ENCODE results near the gene CD1C. TPM values are rescaled to one million over a fixed set of nuclear protein-coding genes. Genes with fewer than 3 reads are reported as not detected.
"Not testable (repeated sequence)": the region's sequence is repeated elsewhere in the genome, so short reads cannot be mapped to it uniquely, and the experiment has no call there.

The CD1C gene
- total and polyA plus RNA-seq, 7 experiments from 2014 or later: 0.24 to 12.1 (median 1.2) TPM; not detected in 3

DNA sequence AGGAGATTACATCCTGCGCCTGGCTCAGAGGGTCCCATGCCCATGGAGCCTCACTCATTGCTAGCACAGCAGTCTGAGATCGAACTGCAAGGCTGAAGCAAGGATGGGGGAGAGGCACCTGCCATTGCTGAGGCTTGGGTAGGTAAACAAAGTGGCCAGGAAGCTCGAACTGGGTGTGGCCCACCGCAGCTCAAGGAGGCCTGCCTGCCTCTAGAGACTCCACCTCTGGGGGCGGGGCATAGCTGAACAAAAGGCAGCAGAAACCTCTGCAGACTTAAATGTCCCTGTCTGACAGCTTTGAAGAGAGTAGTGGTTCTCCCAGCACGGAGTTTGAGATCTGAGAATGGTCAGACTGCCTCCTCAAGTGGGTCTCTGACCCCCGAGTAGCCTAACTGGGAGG lies 46.7 kb downstream of the CD1C start:
- DNase-seq: peak in 4 of 9 donors; percentile 7 to 45 (median 24)
- peaks cover 0 to 18% (median 14%) of the 10 kb centered on the region in 7 donors for H3K4me1 Mint-ChIP-seq
- POLR2A ChIA-PET; CTCF ChIA-PET; intact Hi-C loops (cut with micrococcal nuclease); H3K4me3 ChIP-seq (ENCODE audit: low read length); H3K9me3 ChIP-seq (ENCODE audit: control insufficient read depth in 2 of 3, low read length in 3 of 3); H3K27ac ChIP-seq (ENCODE audit: low read depth, low read length); ATAC-seq; H3K27ac Mint-ChIP-seq; H3K4me3 Mint-ChIP-seq; H3K27me3 ChIP-seq (ENCODE audit: control insufficient read depth in 2 of 2, insufficient read depth in 2 of 2, low read length in 2 of 2); H3K36me3 ChIP-seq (ENCODE audit: control insufficient read depth in 2 of 3, insufficient read depth in 3 of 3, low read length in 3 of 3); H3K4me1 ChIP-seq (ENCODE audit: control insufficient read depth in 2 of 2, insufficient read depth in 2 of 2, low read length in 2 of 2); H3K36me3 Mint-ChIP-seq: not testable (repeated sequence)
- peaks cover 0 to 26% (median 9%) of the 10 kb centered on the region in 11 donors for H3K9me3 Mint-ChIP-seq
- H3K27me3 Mint-ChIP-seq: peaks cover 0 to 22% (median 12%) of the 10 kb centered on the region in 5 donors

Other genes starting within 250 kb of the CD1C start
- gene CD1D, start 109.0 kb upstream of the CD1C start, total RNA-seq: 10 to 100 TPM in 1 of 5 experiments, 1 to 10 TPM in 1, under 1 TPM in 1, not detected in 2; 0.16 to 13.2 (median 1.7) TPM
- gene CD1D, start 109.0 kb upstream of the CD1C start, polyA plus RNA-seq: under 1 TPM in 1 of 2 donors, not detected in 1; 0.09 TPM
- gene CD1A, start 35.5 kb upstream of the CD1C start, total RNA-seq: under 1 TPM in 2 of 5 experiments, not detected in 3; 0.17 to 0.83 TPM
- gene CD1A, start 35.5 kb upstream of the CD1C start, polyA plus RNA-seq: not detected
- under 1 TPM in 1 of 5 experiments, not detected in 4; 0.27 TPM for gene CD1B, start 41.6 kb downstream of the CD1C start, total RNA-seq
- not detected for gene CD1B, start 41.6 kb downstream of the CD1C start, polyA plus RNA-seq
- gene CD1E, start 64.0 kb downstream of the CD1C start, total RNA-seq: under 1 TPM in 2 of 5 experiments, not detected in 3; 0.42 to 0.61 TPM
- not detected for gene CD1E, start 64.0 kb downstream of the CD1C start, polyA plus RNA-seq
- not detected for gene OR10T2, start 109.5 kb downstream of the CD1C start, total RNA-seq
- not detected for gene OR10T2, start 109.5 kb downstream of the CD1C start, polyA plus RNA-seq
- gene OR10K2, start 136.3 kb downstream of the CD1C start, total RNA-seq: not detected
- gene OR10K2, start 136.3 kb downstream of the CD1C start, polyA plus RNA-seq: not detected
- gene OR10K1, start 171.9 kb downstream of the CD1C start, total RNA-seq: not detected
- not detected for gene OR10K1, start 171.9 kb downstream of the CD1C start, polyA plus RNA-seq
- not detected for gene OR10R2, start 182.3 kb downstream of the CD1C start, total RNA-seq
- gene OR10R2, start 182.3 kb downstream of the CD1C start, polyA plus RNA-seq: not detected